H9 (cell line): Measurements from ENCODE around the gene FNIP2. TPM values are rescaled to one million over a fixed set of nuclear protein-coding genes. Genes with fewer than 3 reads are reported as not detected.
A peak's percentile ranks its signal among the peaks of the same experiment; 100 is the strongest.

Source experiments
- DNase-seq: peaks from one replicate; pipeline ENCODE4 v3.0.0-alpha.2; 2017
- H2AFZ ChIP-seq: one replicate; pipeline ENCODE4 v1.6.1; 2013; ENCODE audit warnings: mild to moderate bottlenecking, low read length, control low read depth, moderate library complexity
- H2AK5ac ChIP-seq: 2 replicates; pipeline ENCODE4 v1.6.1; 2013; ENCODE audit warnings: low read length, control low read depth, mixed read lengths; ENCODE audit not compliant: insufficient read length
- H2BK120ac ChIP-seq: one replicate; pipeline ENCODE4 v1.6.1; 2013; ENCODE audit warnings: low read depth, mild to moderate bottlenecking, low read length, control low read depth, inconsistent platforms; ENCODE audit not compliant: poor library complexity, severe bottlenecking
- H2BK12ac ChIP-seq: 2 replicates; pipeline ENCODE4 v1.6.1; 2013; ENCODE audit warnings: low read length, control low read depth, mixed read lengths, low read depth; ENCODE audit not compliant: insufficient read length
- H2BK15ac ChIP-seq: 2 replicates; pipeline ENCODE4 v1.6.1; 2013; ENCODE audit warnings: low read depth, low read length, control low read depth
- H2BK20ac ChIP-seq: one replicate; pipeline ENCODE4 v1.6.1; 2013; ENCODE audit warnings: low read depth, mild to moderate bottlenecking, low read length, control low read depth, inconsistent platforms; ENCODE audit not compliant: poor library complexity, severe bottlenecking
- H2BK5ac ChIP-seq: 2 replicates; pipeline ENCODE4 v1.6.1; 2013; ENCODE audit warnings: low read length, control low read depth, mixed read lengths; ENCODE audit not compliant: insufficient read length
- H3K14ac ChIP-seq: 2 replicates; pipeline ENCODE4 v1.6.1; 2013; ENCODE audit warnings: low read length, control low read depth; ENCODE audit not compliant: insufficient read depth
- H3K18ac ChIP-seq: 2 replicates; pipeline ENCODE4 v1.6.1; 2013; ENCODE audit warnings: low read depth, mild to moderate bottlenecking, mixed read lengths, low read length, control low read depth; ENCODE audit not compliant: insufficient read length
- H3K23ac ChIP-seq: 2 replicates; pipeline ENCODE4 v1.6.1; 2013; ENCODE audit warnings: low read length, control low read depth, mixed read lengths, low read depth; ENCODE audit not compliant: insufficient read length
- H3K23me2 ChIP-seq: 2 replicates; pipeline ENCODE4 v1.6.1; 2013; ENCODE audit warnings: low read depth, mild to moderate bottlenecking, mixed read lengths, low read length, control low read depth; ENCODE audit not compliant: insufficient read length, poor library complexity, severe bottlenecking
- H3K27ac ChIP-seq: 2 replicates; pipeline ENCODE4 v1.5.1; 2013; ENCODE audit warnings: low read length, control low read depth, mixed read lengths, low read depth; ENCODE audit not compliant: insufficient read length
- H3K27me3 ChIP-seq: 2 replicates; pipeline ENCODE4 v1.6.1; 2013; ENCODE audit warnings: low read length, control low read depth, inconsistent platforms; ENCODE audit not compliant: insufficient read depth
- H3K4ac ChIP-seq: 2 replicates; pipeline ENCODE4 v1.6.1; 2013; ENCODE audit warnings: low read depth, mild to moderate bottlenecking, control low read depth, inconsistent platforms, low read length, moderate library complexity
- H3K4me1 ChIP-seq: 2 replicates; pipeline ENCODE4 v1.6.1; 2013; ENCODE audit warnings: low read length, control low read depth, inconsistent platforms; ENCODE audit not compliant: insufficient read depth
- H3K4me2 ChIP-seq: 2 replicates; pipeline ENCODE4 v1.6.1; 2013; ENCODE audit warnings: low read length, control low read depth, mixed read lengths; ENCODE audit not compliant: insufficient read length, insufficient read depth
- H3K56ac ChIP-seq: 2 replicates; pipeline ENCODE4 v1.6.1; 2013; ENCODE audit warnings: low read depth, mild to moderate bottlenecking, mixed read lengths, low read length, control low read depth; ENCODE audit not compliant: insufficient read length
- H3K79me1 ChIP-seq: 2 replicates; pipeline ENCODE4 v1.6.1; 2013; ENCODE audit warnings: low read depth, mild to moderate bottlenecking, moderate library complexity, low read length, control low read depth, inconsistent platforms; ENCODE audit not compliant: insufficient read depth, poor library complexity, severe bottlenecking
- H3K79me2 ChIP-seq: 2 replicates; pipeline ENCODE4 v1.6.1; 2013; ENCODE audit warnings: low read length, control low read depth, inconsistent platforms; ENCODE audit not compliant: insufficient read depth
- H3K9ac ChIP-seq: 2 replicates; pipeline ENCODE4 v1.6.1; 2013; ENCODE audit warnings: low read length, control low read depth, mixed read lengths; ENCODE audit not compliant: insufficient read length; ENCODE audit errors: extremely low read depth
- H3K9me3 ChIP-seq: one replicate; pipeline ENCODE4 v1.6.1; 2013; ENCODE audit warnings: low read depth, low read length, inconsistent platforms; ENCODE audit not compliant: control insufficient read depth
- H3T11ph ChIP-seq: one replicate; pipeline ENCODE4 v1.6.1; 2013; ENCODE audit warnings: mild to moderate bottlenecking, low read length, control low read depth, inconsistent platforms
- H4K20me1 ChIP-seq: one replicate; pipeline ENCODE4 v1.6.1; 2013; ENCODE audit not compliant: control insufficient read depth, insufficient read length, insufficient read depth
- H4K5ac ChIP-seq: 2 replicates; pipeline ENCODE4 v1.6.1; 2013; ENCODE audit warnings: low read depth, mild to moderate bottlenecking, mixed read lengths, low read length, control low read depth; ENCODE audit not compliant: insufficient read length
- H4K8ac ChIP-seq: replicated peaks from 2 replicates; pipeline ENCODE4 v1.6.1; 2013; ENCODE audit warnings: low read length, control low read depth, mixed read lengths, low read depth; ENCODE audit not compliant: insufficient read length
- H4K91ac ChIP-seq: 2 replicates; pipeline ENCODE4 v1.6.1; 2013; ENCODE audit warnings: low read depth, mild to moderate bottlenecking, moderate library complexity, mixed read lengths, low read length, control low read depth; ENCODE audit not compliant: insufficient read length
- H3K27ac Mint-ChIP-seq, 3 experiments: 2 replicates in 2 of 3; 3 replicates in 1 of 3; pipeline ENCODE4 v1.8.0; 2020 to 2021; ENCODE audit warnings: mixed read lengths in 3 of 3, mild to moderate bottlenecking in 1 of 3, moderate library complexity in 1 of 3
- H3K27me3 Mint-ChIP-seq: 2 replicates; pipeline ENCODE4 v1.8.0; 2021; ENCODE audit warnings: low read depth, mild to moderate bottlenecking, moderate library complexity, mixed read lengths
- H3K36me3 Mint-ChIP-seq, 3 experiments: 2 replicates in 2 of 3; 3 replicates in 1 of 3; pipeline ENCODE4 v1.8.0; 2020 to 2021; ENCODE audit warnings: low read depth in 3 of 3, mixed read lengths in 3 of 3; ENCODE audit not compliant: insufficient read depth in 1 of 3
- H3K4me1 Mint-ChIP-seq, 2 experiments: 2 replicates each; pipeline ENCODE4 v1.8.0; 2020; ENCODE audit warnings: mixed read lengths in 2 of 2
- H3K4me3 Mint-ChIP-seq, 2 experiments: 2 replicates in 1 of 2; 3 replicates in 1 of 2; pipeline ENCODE4 v1.8.0; 2020 to 2021; ENCODE audit warnings: mild to moderate bottlenecking in 2 of 2, mixed read lengths in 2 of 2, moderate library complexity in 1 of 2
- H3K9me3 Mint-ChIP-seq, 2 experiments: 2 replicates in 1 of 2; 3 replicates in 1 of 2; pipeline ENCODE4 v1.8.0; 2020; ENCODE audit warnings: mild to moderate bottlenecking in 2 of 2, mixed read lengths in 2 of 2, moderate library complexity in 1 of 2
- CTCF ChIP-seq: fragments of 200-600 bp; sonication (generic); conservative IDR thresholded peaks from 3 replicates; pipeline ENCODE4 v1.8.0; 2021; ENCODE audit warnings: antibody characterized with exemption, mild to moderate bottlenecking
- WGBS: extraction: QIAGEN DNeasy Blood & Tissue Kit; methylation state at CpG from one replicate; pipeline ENCODE4 v1.1.7; 2013; ENCODE audit warnings: missing lambda C conversion rate, low lambda C conversion rate, mixed read lengths; ENCODE audit not compliant: insufficient read length; ENCODE audit errors: extremely low coverage; 5-methylcytosine and 5-hydroxymethylcytosine counted together
- total RNA-seq: library from RNA; stranded (reverse); gene quantifications from 2 replicates; pipeline ENCODE4 v1.2.1, GENCODE V29; 2021

FNIP2 gene
- total RNA-seq, 1 experiment from 2014 or later: 9.6 TPM

- H2BK12ac ChIP-seq: no peak overlapping the region
- no peak overlapping the region for H2AFZ ChIP-seq
- no peak overlapping the region for H2BK5ac ChIP-seq
- H2AK5ac ChIP-seq: no peak overlapping the region
- no peak overlapping the region for H3K27ac ChIP-seq
- H3K4ac ChIP-seq: no peak overlapping the region
- H3K18ac ChIP-seq: no peak overlapping the region
- no peak overlapping the region for H4K5ac ChIP-seq
- H3T11ph ChIP-seq: no peak overlapping the region
- H3K56ac ChIP-seq: no peak overlapping the region
- H3K4me3 Mint-ChIP-seq: no peak overlapping the region
- no peak overlapping the region for H2BK20ac ChIP-seq
- peak overlapping the region; percentile 20 to 59 (median 22); a peak in 3 of 7 replicates for H3K27ac Mint-ChIP-seq
- no peak overlapping the region for H3K23ac ChIP-seq
- H4K8ac ChIP-seq: no peak overlapping the region
- 0 out of 2 replicates have a peak overlapping the region, but pooled peaks have one; percentile 37 for H2BK15ac ChIP-seq
- no peaks in the 10 kb centered on the region for H3K27me3 ChIP-seq
- no peak for TF ChIP-seq CTCF
- H3K27me3 Mint-ChIP-seq: no peaks in the 10 kb centered on the region
- H3K4me2 ChIP-seq: no peak overlapping the region
- H3K36me3 Mint-ChIP-seq: peaks cover 8 to 16% (median 9%) of the 10 kb centered on the region in 3 experiments; a peak in 6 of 7 replicates
- H4K20me1 ChIP-seq: no peaks in the 10 kb centered on the region
- H3K9ac ChIP-seq: no peak overlapping the region
- peaks cover 15 to 24% of the 10 kb centered on the region in 2 experiments for H3K4me1 Mint-ChIP-seq
- no peak for DNase-seq
- no peaks in the 10 kb centered on the region for H3K79me1 ChIP-seq
- no peaks in the 10 kb centered on the region for H3K23me2 ChIP-seq
- no peak overlapping the region for H4K91ac ChIP-seq
- no peaks in the 10 kb centered on the region for H3K9me3 Mint-ChIP-seq
- peaks cover 3% of the 10 kb centered on the region; the same call in 1 of the 2 replicates for H3K4me1 ChIP-seq
- no peaks in the 10 kb centered on the region for H3K79me2 ChIP-seq
- H3K14ac ChIP-seq: no peak overlapping the region
- no peaks in the 10 kb centered on the region for H3K9me3 ChIP-seq
- H2BK120ac ChIP-seq: no peak overlapping the region
- no CpG with 5 or more reads among the region's 4 CpGs for whole genome bisulfite sequencing
Observed at GRCh38 chr4:158836828-158837449, 68.1 kb downstream of the FNIP2 start.
